Measurements from ENCODE around the gene OR6C76.
"Not testable (repeated sequence)": the region's sequence is repeated elsewhere in the genome, so short reads cannot be mapped to it uniquely, and the experiment has no call there.

Gene OR6C76

GRCh38 chr12:55425954-55426353, at the start of gene OR6C76:
OR6C76 (plus strand) TSS chr12:55426254; CDS start chr12:55426254, 0 bp downstream.
- DNase-seq = no peak

GRCh38 chr12:55385891-55386290, 40.2 kb upstream of the OR6C76 start:
- DNase-seq = no peak

GRCh38 chr12:55392032-55392795, 33.8 kb upstream of the OR6C76 start:
- DNase-seq = no peak

- DNase-seq = no peak
Observed at GRCh38 chr12:55396326-55396725, 29.7 kb upstream of the OR6C76 start.

GRCh38 chr12:55400229-55400628, 25.8 kb upstream of the OR6C76 start, which contains the start of gene OR6C65:
OR6C65 (plus strand) TSS chr12:55400529; CDS start chr12:55400529, 0 bp downstream.
- DNase-seq = no peak

GRCh38 chr12:55407866-55408265, 18.2 kb upstream of the OR6C76 start:
- DNase-seq = no peak

- not testable (repeated sequence) for DNase-seq
Observed at GRCh38 chr12:55409133-55409532, 16.9 kb upstream of the OR6C76 start.

GRCh38 chr12:55412138-55412537, 13.9 kb upstream of the OR6C76 start:
- not testable (repeated sequence) for DNase-seq

- DNase-seq = not testable (repeated sequence)
Observed at GRCh38 chr12:55413498-55414388, 12.3 kb upstream of the OR6C76 start.

GRCh38 chr12:55414396-55414823, 11.6 kb upstream of the OR6C76 start:
- not testable (repeated sequence) for DNase-seq

GRCh38 chr12:55414889-55415288, 11.2 kb upstream of the OR6C76 start:
- DNase-seq = not testable (repeated sequence)

- no peak for DNase-seq
Observed at GRCh38 chr12:55416961-55417360, 9.1 kb upstream of the OR6C76 start.

- no peak for DNase-seq
Observed at GRCh38 chr12:55420307-55420962, 5.6 kb upstream of the OR6C76 start.

- no peak for DNase-seq
Observed at GRCh38 chr12:55428331-55429243, 2.5 kb downstream of the OR6C76 start.

- DNase-seq = not testable (repeated sequence)
Observed at GRCh38 chr12:55441233-55441632, 15.2 kb downstream of the OR6C76 start.

- no peak for DNase-seq
Observed at GRCh38 chr12:55443776-55444175, 17.7 kb downstream of the OR6C76 start, which contains the start of gene OR6C2. OR6C2 (plus strand) TSS chr12:55444076; CDS start chr12:55452214, 8,138 bp downstream.

- DNase-seq = no peak
Observed at GRCh38 chr12:55445357-55445756, 19.3 kb downstream of the OR6C76 start.

- no peak for DNase-seq
Observed at GRCh38 chr12:55446326-55446725, 20.3 kb downstream of the OR6C76 start.

GRCh38 chr12:55448825-55449224, 22.8 kb downstream of the OR6C76 start:
- no peak for DNase-seq

GRCh38 chr12:55464926-55465325, 38.9 kb downstream of the OR6C76 start:
- DNase-seq = not testable (repeated sequence)

- no peak for DNase-seq
Observed at GRCh38 chr12:55467836-55468235, 41.8 kb downstream of the OR6C76 start.

- DNase-seq = no peak
Observed at GRCh38 chr12:55469291-55469690, 43.2 kb downstream of the OR6C76 start.
